GM19455 (cell line): Measurements from ENCODE around the gene ARRDC3.
A peak's percentile ranks its signal among the peaks of the same experiment; 100 is the strongest.
"Not testable (repeated sequence)": the region's sequence is repeated elsewhere in the genome, so short reads cannot be mapped to it uniquely, and the experiment has no call there.

ENCODE experiments used
- ATAC-seq: cut with Tn5 transposase; IDR thresholded peaks from one replicate; pipeline ENCODE4 v1.9.1; 2021; ENCODE audit not compliant: unreplicated experiment

ARRDC3 gene

GRCh38 chr5:91385596-91385995, 2.5 kb upstream of the ARRDC3 start:
- not testable (repeated sequence) for ATAC-seq

- ATAC-seq: no peak
These were observed 1.7 kb upstream of the ARRDC3 start for GRCh38 chr5:91384671-91385430.

- ATAC-seq: no peak
These were observed 811 bp upstream of the ARRDC3 start for GRCh38 chr5:91383956-91384300.

DNA sequence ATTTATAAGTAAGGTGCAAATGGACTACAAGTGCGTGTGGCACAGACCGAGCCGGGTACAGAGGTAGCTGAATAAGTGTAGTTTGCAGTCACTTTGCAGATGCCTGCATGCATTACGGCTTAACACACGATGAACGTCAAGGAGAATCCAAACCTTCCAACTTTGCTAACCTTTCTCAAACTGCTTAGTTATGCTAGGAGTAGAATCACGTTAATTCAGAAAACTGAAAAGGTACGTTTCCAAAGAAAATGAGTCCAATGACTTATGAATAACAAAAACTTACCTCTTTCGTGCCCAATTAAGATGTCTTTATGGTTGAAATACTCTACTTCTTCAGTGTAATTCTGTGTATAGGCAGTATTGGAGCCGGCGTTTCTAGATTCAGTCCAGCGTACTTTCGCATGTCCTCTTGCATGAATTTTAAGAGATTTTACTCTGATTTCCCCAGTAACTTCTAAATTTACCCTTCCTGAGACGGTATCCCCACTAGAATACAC, 539 bp downstream of the ARRDC3 start:
- no peak for ATAC-seq

DNA sequence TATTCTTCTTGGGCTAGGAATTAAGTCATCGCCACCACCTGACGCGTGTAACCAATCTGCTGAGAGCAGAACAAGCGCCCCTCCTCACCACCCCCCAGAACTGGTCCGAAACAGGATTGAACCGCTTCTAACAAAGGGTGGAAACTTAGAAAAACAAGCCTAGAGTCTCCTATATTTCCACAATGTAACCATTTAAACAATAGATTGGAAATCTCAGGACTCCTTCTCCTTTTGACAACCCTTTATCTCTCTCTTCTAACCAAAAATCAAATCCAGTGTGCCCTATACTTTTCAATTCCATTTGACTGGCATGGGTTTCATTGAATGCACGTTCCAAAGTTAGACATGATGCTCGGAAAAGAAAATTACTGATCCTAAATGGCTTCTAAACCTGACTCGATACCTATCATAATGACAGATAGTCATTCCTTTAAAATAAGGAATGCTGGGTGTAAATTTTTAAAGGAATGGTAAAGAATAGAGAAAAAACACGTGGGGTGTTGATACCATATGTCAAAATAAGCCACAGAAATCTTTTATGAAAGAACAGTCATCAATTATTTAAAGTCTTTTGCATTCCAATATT, 1.2 kb downstream of the ARRDC3 start:
- no peak for ATAC-seq

DNA sequence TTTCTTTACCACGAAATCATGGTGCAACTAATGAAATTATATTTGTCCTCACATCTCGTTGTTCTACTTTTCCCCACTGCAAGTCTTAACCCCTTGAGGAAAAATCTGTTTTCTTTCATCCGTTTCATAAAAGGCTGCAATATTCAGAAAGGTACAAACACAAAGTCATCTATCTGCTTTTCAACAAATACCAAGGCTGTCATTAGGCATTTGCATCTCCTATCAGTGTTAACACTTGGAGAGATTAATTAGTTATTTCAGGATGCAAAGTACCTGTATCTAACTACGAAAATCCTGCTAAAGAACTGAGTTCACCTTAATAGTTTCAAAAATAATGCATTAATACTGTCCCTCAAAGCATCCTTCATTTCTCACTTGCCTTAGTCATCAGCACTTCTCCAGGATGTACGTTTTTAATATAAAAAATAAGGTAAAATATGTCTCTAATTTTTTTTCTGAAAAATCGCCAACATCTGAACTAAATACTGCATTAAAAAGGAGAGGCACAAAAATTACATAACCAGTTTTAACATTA, 1.8 kb downstream of the ARRDC3 start:
- no peak for ATAC-seq

DNA sequence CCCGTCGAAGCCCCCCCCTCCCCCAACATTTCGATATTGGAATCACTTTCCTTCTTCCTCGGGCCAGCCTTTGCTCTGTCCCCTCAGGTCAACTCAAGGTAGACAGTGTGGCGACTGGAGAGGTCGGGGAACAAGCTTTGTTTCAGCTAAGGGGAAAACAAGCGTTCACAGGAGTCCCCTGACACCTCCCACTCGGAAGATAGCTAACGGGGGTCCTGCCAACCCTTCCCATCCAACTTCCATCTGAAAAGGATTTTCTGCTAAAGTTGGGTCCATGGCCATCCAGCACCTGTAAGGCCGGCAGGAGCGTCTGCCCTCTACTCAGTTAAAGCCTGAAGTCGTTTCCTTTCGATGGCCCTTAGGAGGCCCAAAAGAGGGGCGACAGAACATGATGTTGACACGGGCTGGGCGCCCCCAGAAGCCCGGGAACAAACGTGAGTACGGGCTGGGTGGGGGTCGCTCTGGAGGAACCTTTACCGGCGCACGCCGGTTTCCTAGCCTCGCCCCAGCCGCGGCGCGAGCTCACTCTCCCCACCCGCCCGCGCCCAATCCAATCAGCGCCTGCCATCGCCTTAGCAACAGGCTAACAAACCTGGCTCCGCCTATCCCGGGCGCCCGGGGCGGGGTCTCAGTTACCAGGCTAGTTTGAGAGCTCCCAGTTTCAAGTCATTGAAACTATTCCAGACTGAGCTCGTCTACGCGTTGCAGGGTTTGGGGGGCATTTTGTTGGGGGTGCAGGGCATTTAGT, 2.5 kb downstream of the ARRDC3 start:
- ATAC-seq: peak; percentile 48

DNA sequence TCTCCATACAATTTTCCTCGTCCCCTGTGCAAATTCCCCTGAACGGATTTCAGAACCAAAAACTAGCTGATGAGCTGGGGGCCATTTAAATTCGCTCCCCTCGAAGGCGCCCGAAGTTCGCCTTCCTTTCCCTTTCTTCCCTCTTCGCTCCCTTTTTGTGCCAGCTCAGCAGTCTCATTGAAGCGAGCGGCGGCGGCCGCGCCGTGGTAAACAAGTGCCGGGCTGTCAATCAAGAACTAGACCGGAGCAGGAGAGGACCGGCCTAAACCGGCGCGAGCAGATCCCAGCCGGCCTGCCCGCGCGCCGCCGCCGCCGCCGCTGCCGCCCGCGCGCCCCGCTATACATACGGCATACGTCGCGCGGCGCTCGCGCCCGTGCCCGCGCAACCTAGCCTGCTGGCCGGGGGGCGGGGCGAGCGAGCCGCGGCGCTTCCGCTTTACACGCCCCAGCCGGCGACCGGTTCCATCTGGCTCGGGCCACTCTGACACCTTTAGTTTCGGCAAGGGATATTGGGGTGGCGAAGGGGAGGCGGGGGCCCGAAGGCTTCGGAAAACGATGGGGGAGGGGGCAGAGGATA, 3.1 kb downstream of the ARRDC3 start:
- peak; percentile 53 for ATAC-seq

DNA sequence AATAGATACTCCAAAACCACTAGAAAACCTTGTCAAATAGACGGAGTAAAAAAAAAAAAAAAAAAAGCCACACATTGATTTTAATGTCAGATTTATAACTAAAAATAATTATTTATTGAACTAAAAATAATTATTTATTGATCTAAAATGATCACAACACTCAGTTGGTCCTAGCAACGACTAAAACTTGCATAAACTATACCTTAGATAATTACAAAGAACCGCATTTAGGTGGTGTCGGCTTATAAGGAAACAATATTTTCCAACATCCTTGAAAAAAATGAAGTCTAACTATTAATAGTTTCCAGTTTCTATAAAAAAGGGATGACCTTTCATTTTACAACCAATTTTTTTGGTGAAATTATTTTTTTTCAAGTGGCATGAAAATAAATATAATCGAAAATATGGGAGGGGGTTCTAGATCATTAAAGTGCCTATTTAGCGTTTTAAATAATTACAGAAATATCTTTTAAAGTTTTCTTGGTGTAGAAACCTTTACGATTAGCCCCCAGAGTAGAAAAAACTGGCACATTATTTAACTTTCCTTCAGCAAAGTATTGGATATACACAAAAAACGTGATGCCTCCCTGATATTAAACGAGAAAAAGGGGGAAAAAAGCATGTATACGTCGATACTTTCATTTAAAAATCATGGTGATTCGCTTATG, 3.7 kb downstream of the ARRDC3 start:
- no peak for ATAC-seq

DNA sequence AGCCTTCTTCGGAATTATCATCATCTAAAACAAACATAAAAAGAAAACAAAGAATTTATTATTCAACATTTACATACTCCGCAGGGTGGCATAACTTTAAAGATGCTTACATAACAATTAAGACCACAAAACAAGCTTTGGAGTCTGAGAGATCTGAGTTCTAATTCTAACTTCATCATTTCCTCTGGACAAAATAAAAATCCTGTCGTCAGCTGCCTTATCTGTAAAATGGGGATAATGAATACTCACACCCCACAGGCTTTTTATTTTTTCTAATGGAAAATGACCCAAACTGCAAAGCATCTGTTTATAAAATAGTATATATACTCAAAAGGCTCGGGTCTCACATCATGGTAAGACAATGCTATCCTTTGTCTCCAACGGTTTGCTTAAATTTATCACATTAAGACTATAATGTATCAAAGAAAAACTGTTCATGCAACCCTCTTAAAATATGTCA, 4.3 kb downstream of the ARRDC3 start:
- ATAC-seq: no peak

DNA sequence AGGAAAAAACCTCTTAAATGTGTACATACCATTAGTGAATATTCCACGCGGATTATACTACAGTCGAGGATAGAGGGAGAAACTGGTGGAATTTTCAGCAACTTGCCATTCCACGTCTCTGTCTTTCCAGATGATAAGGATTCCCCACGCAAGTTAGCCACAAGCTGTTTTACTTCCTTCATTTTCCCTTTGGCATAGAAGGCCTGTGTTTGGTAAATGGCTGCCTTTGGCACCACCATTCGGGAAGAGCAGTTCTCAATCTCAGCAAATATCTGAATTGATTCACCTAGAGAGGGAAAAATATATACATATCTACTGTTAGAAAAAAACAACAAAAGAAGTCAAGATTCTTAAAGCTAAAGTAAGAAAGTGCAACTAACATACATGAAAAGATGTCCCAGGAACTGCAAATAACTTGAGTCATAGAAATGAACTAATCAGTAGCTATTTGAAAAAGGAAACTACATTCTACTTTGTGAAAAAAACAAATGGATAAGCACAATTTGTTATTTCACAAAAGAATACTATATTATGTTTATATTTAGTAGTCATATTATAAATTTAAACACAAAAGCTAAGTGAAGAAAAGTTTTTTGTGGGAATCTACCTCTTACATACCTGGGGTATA, 8.1 kb downstream of the ARRDC3 start:
- no peak for ATAC-seq

DNA sequence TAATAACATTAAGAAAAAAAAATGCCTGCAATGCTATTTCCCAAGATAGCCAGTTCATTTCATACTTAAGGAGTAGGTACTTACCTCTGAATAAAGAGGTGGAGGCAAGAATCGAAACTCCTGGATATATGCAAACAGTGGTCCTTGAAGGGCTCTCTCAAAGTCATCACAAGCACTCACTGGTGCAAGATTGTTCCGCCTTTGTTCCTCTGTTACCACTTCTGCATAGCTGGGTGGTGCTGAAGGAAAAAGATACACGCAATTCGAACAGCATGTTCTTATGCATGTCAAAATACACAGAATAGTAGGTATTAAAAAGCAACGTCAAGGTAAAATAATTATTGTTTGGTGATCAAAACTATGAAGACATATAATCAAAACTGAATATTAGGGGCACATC, 9.5 kb downstream of the ARRDC3 start:
- ATAC-seq: no peak

- no peak for ATAC-seq
These were observed 10.1 kb downstream of the ARRDC3 start for GRCh38 chr5:91373006-91373405.

GRCh38 chr5:91369480-91369879, 13.6 kb downstream of the ARRDC3 start:
- no peak for ATAC-seq

DNA sequence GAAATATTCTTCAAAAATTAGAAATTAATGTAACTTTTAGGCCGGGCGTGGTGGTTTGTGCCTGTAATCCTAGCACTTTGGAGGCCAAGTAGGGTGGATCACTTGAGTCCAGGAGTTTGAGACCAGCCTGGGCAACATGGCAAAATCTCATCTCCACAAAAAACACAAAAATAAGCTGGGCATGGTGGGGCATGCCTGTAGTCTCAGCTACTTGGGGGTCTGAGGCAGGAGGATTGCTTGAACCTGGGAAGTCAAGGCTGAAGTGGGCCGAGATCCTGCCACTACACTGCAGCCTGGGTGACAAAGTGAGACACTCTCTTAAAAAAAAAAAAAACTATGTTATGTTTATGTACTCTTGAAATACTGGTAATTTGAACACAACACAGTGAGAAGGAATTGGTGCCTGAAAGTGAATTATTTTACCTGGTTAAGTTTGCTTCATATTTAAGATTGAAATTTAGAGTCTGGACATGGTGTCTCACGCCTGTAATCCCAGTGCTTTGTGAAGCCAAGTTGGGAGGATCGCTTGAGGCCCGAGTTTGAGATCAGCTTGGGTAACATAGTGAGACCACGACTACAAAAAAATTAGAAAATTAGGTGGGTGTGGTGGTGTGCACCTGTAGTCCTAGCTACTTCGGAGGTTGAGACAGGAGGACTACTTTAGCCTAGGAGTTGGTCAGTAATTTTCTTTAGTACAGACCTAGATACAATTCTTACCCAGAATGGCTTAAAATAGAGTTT, 15.0 kb downstream of the ARRDC3 start:
- ATAC-seq: no peak

DNA sequence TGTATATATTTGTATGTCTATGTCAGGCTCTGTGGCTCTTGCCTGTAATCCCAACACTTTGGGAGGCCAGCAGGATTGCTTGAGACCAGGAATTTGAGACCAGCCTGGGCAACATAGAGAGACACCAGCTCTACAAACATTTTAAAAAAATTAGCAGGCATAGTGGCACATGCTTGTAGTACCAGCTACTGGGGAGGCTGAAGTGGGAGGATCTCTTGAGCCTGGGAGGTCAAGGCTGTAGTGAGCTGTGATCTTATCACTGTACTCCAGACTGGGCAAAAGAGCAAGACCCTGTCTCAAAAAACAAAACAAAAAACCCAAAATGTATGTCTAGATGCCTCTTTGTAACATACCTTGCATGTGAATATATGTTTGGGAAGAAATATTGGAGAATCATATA, 15.8 kb downstream of the ARRDC3 start:
- no peak for ATAC-seq

- no peak for ATAC-seq
These were observed 16.6 kb downstream of the ARRDC3 start for GRCh38 chr5:91366551-91366950.

DNA sequence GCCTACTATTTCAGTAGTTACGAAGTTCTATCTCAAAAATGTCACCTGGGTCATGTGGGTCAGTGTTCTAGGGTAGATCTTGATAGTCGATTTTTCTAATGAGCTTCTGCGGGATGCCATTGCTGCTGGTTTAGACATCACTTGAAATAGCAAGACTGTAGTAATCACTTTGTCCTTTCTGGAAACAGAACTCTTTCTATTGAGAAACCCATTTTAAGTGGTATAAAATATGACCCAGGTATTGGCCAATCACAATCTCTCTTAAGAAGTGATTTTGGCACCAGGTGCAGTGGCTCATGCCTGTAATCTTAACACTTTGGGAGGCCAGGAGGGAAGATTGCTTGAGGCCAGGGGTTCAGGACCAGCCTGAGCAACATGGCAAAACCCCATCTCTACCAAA, 17.6 kb downstream of the ARRDC3 start:
- no peak for ATAC-seq

- no peak for ATAC-seq
These were observed 20.2 kb downstream of the ARRDC3 start for GRCh38 chr5:91362935-91363334.

- no peak for ATAC-seq
These were observed 21.3 kb downstream of the ARRDC3 start for GRCh38 chr5:91361790-91362189.
